Transverse colon (tissue), 4 donors: ENCODE measurements around the gene TBCB. TPM values are rescaled to one million over a fixed set of nuclear protein-coding genes. Genes with fewer than 3 reads are reported as not detected.

Experiments
- DNase-seq: peaks from one replicate; pipeline ENCODE4 v3.0.0-alpha.2; 2019
- H3K27ac ChIP-seq, 4 donors: fragments of 200-600 bp; sonication (generic); 2 replicates each; pipeline ENCODE4 v1.5.1; 2016 to 2018; ENCODE audit warnings: inconsistent platforms in 4 of 4
- H3K27me3 ChIP-seq: fragments of 200-600 bp; sonication (generic); 2 replicates; pipeline ENCODE4 v1.5.1; 2017; ENCODE audit warnings: inconsistent platforms
- H3K36me3 ChIP-seq, 4 donors: fragments of 200-600 bp; sonication (generic); 2 replicates each; pipeline ENCODE4 v1.5.1; 2017 to 2019; ENCODE audit warnings: inconsistent platforms in 4 of 4
- H3K4me1 ChIP-seq, 4 donors: fragments of 200-600 bp; sonication (generic); 2 replicates each; pipeline ENCODE4 v1.5.1; 2017 to 2020; ENCODE audit warnings: inconsistent platforms in 4 of 4
- H3K4me3 ChIP-seq, 4 donors: fragments of 200-600 bp; sonication (generic); 1 replicate in 1 of 4; 2 replicates in 3 of 4; pipeline versions ENCODE4 v1.5.1 to v1.6.1; 2017 to 2019; ENCODE audit warnings: inconsistent platforms in 4 of 4
- H3K9me3 ChIP-seq, 2 donors: fragments of 200-600 bp; sonication (generic); 2 replicates each; pipeline ENCODE4 v1.5.1; 2017 to 2019; ENCODE audit warnings: inconsistent platforms in 2 of 2
- CTCF ChIP-seq, 5 experiments: fragments of 200-600 bp in 3 of 5; fragments of 450-650 bp in 2 of 5; sonication (generic) in 3 of 5; IDR thresholded peaks; 1 replicate in 2 of 5; 2 replicates in 3 of 5; pipeline ENCODE4 v1.5.1; 2016 to 2017; ENCODE audit warnings: antibody characterized with exemption in 5 of 5, inconsistent platforms in 3 of 5, mild to moderate bottlenecking in 2 of 5, moderate library complexity in 1 of 5
- EP300 ChIP-seq: sonication (generic); formaldehyde crosslinking; IDR thresholded peaks from one replicate; pipeline ENCODE4 v1.6.1; 2017; ENCODE audit warnings: antibody characterized with exemption, low read depth
- POLR2A ChIP-seq: fragments of 450-650 bp; IDR thresholded peaks from one replicate; pipeline ENCODE4 v1.6.1; 2016; ENCODE audit warnings: antibody characterized with exemption, mild to moderate bottlenecking, moderate library complexity
- POLR2AphosphoS5 ChIP-seq, 3 donors: sonication (generic); formaldehyde crosslinking; IDR thresholded peaks; one replicate each; pipeline ENCODE4 v1.6.1; 2016; ENCODE audit warnings: antibody characterized with exemption in 3 of 3
- WGBS, 2 donors: methylation state at CpG; one replicate each; pipeline ENCODE4 v1.1.5; 2018; ENCODE audit warnings: low coverage in 1 of 2; 5-methylcytosine and 5-hydroxymethylcytosine counted together
- in situ Hi-C, 4 donors: fragments of 200-750 bp; cut with MboI; loops; one replicate each; pipeline versions ENCODE4 v1.15.0 to v1.15.1; 2017; ENCODE audit warnings: low sequenced_read_pairs in 3 of 4, low pct_ligation_motif_present in 1 of 4, low pct_unique_long_range_greater_than_20kb in 1 of 4
- intact Hi-C: fragments of 100-400 bp; cut with DNase I; formaldehyde crosslinking; loops from one replicate; pipeline ENCODE4 v1.15.1; 2023; ENCODE audit warnings: low total_unique reads
- total RNA-seq, 4 donors: library from RNA; depleted of rRNA; stranded (reverse); fragments of >200 nt; gene quantifications; one replicate each; pipeline ENCODE4 v1.1.0, GENCODE V29; 2016

Gene TBCB
- total RNA-seq, 4 donors from 2014 or later, result 82.4 to 175 (median 134) TPM

- 90 to 97% methylated on average over 5 to 13 of the region's 13 CpGs for WGBS, 2 donors
- Histone ChIP-seq H3K4me1 (no peaks in the 10 kb centered on the region), H3K4me3 (no peak overlapping the region), H3K27me3 (no peaks in the 10 kb centered on the region), H3K27ac (no peak overlapping the region), H3K9me3 (no peaks in the 10 kb centered on the region), H3K36me3 (no peaks in the 10 kb centered on the region)
- intact Hi-C loops, result loop anchor here (10.0 kb wide), 1 partner anchor 128 kb away; no protein-coding TSS in a partner anchor
- TF ChIP-seq EP300 (no peak), POLR2AphosphoS5 (IDR thresholded peaks at IDR 0.05) (no peak), POLR2A (no peak), CTCF (IDR thresholded peaks at IDR 0.05) (no peak)
- no peak for DNase-seq
- in situ Hi-C loops, result no loop called here
These were observed 32.4 kb upstream of the TBCB start for GRCh38 chr19:36082916-36083315.

GRCh38 chr19:36084231-36085009 lies 30.8 kb upstream of the TBCB start:
- DNase-seq, result no peak
- Histone ChIP-seq H3K27me3 (no peaks in the 10 kb centered on the region), H3K4me3 (no peak overlapping the region), H3K9me3 (no peaks in the 10 kb centered on the region), H3K36me3 (no peaks in the 10 kb centered on the region), H3K27ac (no peak overlapping the region), H3K4me1 (no peaks in the 10 kb centered on the region)
- intact Hi-C loops (loop anchor here (10.0 kb wide), 1 partner anchor 130 kb away; no protein-coding TSS in a partner anchor), in situ Hi-C loops (no loop called here)
- TF ChIP-seq EP300, result no peak
- TF ChIP-seq POLR2AphosphoS5 (IDR thresholded peaks at IDR 0.05), result no peak
- no peak for TF ChIP-seq POLR2A
- TF ChIP-seq CTCF (IDR thresholded peaks at IDR 0.05), result no peak
- WGBS, 2 donors, result 97 to 100% methylated on average over 2 to 12 of the region's 12 CpGs

GRCh38 chr19:36086326-36086725 lies 28.9 kb upstream of the TBCB start:
- intact Hi-C loops, result loop anchor here (10.0 kb wide), 1 partner anchor 132 kb away; no protein-coding TSS in a partner anchor
- 95% methylated on average over 9 of the region's 9 CpGs; no CpG with 5 or more reads in 1 of the 2 donors for WGBS, 2 donors

More at GRCh38 chr19:36086326-36086725, 28.9 kb upstream of the TBCB start:
- in situ Hi-C loops, result no loop called here
- no peak for TF ChIP-seq CTCF (IDR thresholded peaks at IDR 0.05)
- TF ChIP-seq POLR2A, result no peak
- TF ChIP-seq EP300, result no peak
- TF ChIP-seq POLR2AphosphoS5 (IDR thresholded peaks at IDR 0.05), result no peak
- H3K4me3 ChIP-seq, result no peak overlapping the region
- no peak overlapping the region for H3K27ac ChIP-seq
- H3K36me3 ChIP-seq, result no peaks in the 10 kb centered on the region
- H3K27me3 ChIP-seq, result no peaks in the 10 kb centered on the region
- DNase-seq, result no peak
- H3K9me3 ChIP-seq, result no peaks in the 10 kb centered on the region
- no peaks in the 10 kb centered on the region for H3K4me1 ChIP-seq
